ENCODE measurements around the gene SFXN3. TPM values are rescaled to one million over a fixed set of nuclear protein-coding genes. Genes with fewer than 3 reads are reported as not detected.
A peak's percentile ranks its signal among the peaks of the same experiment; 100 is the strongest.

The SFXN3 gene
- total and polyA plus RNA-seq, 2 donors: 7.7 to 16.3 TPM

DNA sequence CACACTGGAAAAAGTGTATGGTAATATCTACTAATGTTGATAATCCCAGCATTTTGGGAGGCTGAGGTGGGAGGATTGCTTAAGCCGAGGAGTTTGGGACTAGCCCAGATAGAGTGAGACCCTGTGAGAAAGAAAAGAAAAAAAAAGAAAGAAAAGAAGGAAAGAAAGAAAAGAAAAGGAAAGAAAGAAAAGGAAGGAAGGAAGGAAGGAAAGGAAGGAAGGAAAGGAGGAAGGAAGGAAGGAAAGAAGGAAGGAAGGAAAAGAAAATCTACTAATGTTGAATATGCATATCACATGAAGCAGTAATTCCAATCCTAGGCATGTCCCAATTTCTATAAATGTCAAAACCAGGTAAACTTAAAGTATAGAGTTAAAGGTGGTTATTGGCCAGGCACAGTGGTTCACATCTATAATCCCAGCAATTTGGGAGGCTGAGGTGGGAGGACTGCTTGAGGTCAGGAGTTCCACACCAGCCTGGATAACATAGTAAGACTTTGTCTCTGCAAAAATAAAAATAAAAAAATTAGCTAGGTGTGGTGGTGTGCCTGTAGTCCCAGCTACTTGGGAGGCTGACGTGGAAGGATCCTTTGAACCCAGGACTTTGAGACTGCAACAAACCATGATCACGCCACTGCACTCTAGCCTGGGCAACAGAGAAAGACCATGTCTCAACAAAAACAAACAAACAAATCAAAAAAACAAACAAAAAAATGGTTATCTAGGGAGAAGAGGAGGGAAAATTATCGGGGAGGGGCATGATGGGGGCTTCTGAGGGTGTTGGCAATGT is 25.5 kb downstream of the SFXN3 start:
- WGBS: 98% methylated on average over 4 of the region's 4 CpGs
- Histone ChIP-seq H3K4me1 (ENCODE audit: control insufficient read depth in 2 of 2, insufficient read depth in 2 of 2, low read length in 2 of 2) (peaks cover 8 to 18% of the 10 kb centered on the region in 2 donors), H3K4me3 (ENCODE audit: low read length in 2 of 2) (no peak overlapping the region), H3K36me3 (ENCODE audit: control insufficient read depth in 2 of 2, insufficient read depth in 2 of 2, low read length in 1 of 2) (peaks cover 6 to 9% of the 10 kb centered on the region in 2 donors), H3K27me3 (ENCODE audit: control insufficient read depth in 2 of 2, insufficient read depth in 1 of 2, low read length in 1 of 2) (peaks cover 4 to 9% of the 10 kb centered on the region in 2 donors), H3K9me3 (ENCODE audit: control insufficient read depth in 2 of 2, insufficient read depth in 1 of 2, low read length in 1 of 2) (no peaks in the 10 kb centered on the region), H3K27ac (ENCODE audit: low read depth in 1 of 2, low read length in 1 of 2) (no peak overlapping the region)
- DNase-seq (ENCODE audit: low read depth in 6 of 9, low spot score in 9 of 9): no peak

DNA sequence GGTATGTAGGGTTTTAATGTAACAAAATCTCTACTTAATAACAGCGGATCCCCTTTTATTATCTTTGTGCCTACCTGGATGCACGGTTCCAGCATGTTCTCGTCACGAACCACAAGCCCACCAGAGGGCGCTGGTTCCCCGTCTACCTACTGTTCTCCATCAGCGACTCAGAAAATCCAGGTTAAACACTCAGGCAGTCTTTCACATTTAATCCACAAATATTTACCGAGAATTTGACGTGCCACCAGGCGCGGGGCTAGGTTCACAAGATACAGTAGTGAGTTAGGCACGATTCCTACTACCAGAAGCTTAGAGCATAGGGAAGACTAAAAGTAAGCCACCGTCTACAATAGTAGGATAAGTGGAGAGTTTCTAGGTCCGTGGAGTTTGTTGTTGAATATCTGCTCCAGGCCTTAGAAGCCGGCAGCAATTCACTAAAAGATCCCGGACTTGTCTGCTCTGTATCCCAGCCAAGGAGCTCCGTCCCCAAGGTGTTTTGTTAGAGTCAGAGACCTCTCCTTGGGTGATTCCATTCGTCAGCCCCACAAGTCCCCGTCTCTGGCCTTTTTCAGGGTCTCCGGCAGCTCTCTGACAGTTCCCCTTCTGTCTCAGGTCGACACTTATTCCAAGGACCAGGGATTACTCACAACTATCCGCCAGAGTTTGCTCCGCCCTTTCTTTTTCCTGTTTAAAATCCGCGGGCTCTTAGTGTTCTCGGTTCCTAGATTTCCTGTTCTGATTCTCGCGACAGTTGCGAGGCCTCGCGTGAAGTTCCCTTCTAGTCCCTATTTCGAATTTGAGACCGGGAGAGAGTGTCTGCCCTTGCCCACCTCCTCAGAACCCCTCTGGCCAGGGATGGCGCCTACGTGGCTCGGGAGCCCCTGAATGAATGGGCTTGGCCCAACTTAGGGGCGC is 29.3 kb downstream of the SFXN3 start:
- H3K36me3 ChIP-seq (ENCODE audit: control insufficient read depth in 2 of 2, insufficient read depth in 2 of 2, low read length in 1 of 2): peaks cover 3% of the 10 kb centered on the region in 2 donors
- H3K4me3 ChIP-seq (ENCODE audit: low read length in 2 of 2): peak overlapping the region; percentile 79 to 100
- under 1% methylated on average over 37 of the region's 37 CpGs for WGBS
- peaks cover 0 to 13% of the 10 kb centered on the region in 2 donors for H3K9me3 ChIP-seq (ENCODE audit: control insufficient read depth in 2 of 2, insufficient read depth in 1 of 2, low read length in 1 of 2)
- peak overlapping the region; percentile 91 to 93 for H3K27ac ChIP-seq (ENCODE audit: low read depth in 1 of 2, low read length in 1 of 2)
- H3K27me3 ChIP-seq (ENCODE audit: control insufficient read depth in 2 of 2, insufficient read depth in 1 of 2, low read length in 1 of 2): peaks cover 40 to 46% of the 10 kb centered on the region in 2 donors
- peak; percentile 86 to 98 (median 94) for DNase-seq (ENCODE audit: low read depth in 6 of 9, low spot score in 9 of 9)
- H3K4me1 ChIP-seq (ENCODE audit: control insufficient read depth in 2 of 2, insufficient read depth in 2 of 2, low read length in 2 of 2): peaks cover 20 to 40% of the 10 kb centered on the region in 2 donors

DNA sequence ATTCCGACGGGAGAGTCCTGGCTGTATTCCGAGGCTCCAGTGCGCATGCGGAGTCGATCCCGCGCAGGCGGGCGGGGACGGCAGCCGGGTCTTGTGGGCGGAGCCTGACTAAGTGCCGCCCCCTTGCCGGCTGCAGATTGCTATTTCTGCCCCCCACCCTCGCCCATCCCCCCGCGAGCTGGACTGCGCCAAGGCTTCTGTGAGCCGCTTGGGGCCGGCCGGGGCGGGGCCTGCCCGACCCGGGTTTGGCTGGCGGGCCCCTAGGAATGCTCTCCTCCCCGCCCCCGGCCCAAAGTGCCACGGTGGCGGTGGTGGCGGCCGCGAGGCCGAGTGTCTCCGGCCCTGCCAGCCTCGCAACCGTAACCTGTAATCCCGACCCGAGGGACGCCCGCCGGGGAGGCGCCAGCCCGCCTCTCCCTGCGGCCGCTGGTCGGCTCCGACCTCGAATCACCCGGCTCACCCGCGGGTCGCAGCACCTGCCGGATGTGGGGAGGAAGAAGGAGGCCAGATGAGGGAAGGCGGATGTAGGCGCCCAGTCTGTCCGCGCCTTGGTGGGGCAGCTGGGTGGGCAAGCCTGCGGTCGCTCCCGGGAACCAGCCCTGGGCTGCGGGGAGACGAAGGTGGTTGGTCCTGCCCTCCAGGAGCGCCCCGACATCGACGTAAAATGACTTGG is 30.1 kb downstream of the SFXN3 start:
- Histone ChIP-seq H3K4me1 (ENCODE audit: control insufficient read depth in 2 of 2, insufficient read depth in 2 of 2, low read length in 2 of 2) (peaks cover 20 to 41% of the 10 kb centered on the region in 2 donors), H3K27me3 (ENCODE audit: control insufficient read depth in 2 of 2, insufficient read depth in 1 of 2, low read length in 1 of 2) (peaks cover 48 to 54% of the 10 kb centered on the region in 2 donors), H3K9me3 (ENCODE audit: control insufficient read depth in 2 of 2, insufficient read depth in 1 of 2, low read length in 1 of 2) (peaks cover 0 to 13% of the 10 kb centered on the region in 2 donors), H3K36me3 (ENCODE audit: control insufficient read depth in 2 of 2, insufficient read depth in 2 of 2, low read length in 1 of 2) (peaks cover 0 to 2% of the 10 kb centered on the region in 2 donors), H3K27ac (ENCODE audit: low read depth in 1 of 2, low read length in 1 of 2) (peak overlapping the region; percentile 91 to 93), H3K4me3 (ENCODE audit: low read length in 2 of 2) (peak overlapping the region; percentile 79 to 100)
- peak in 6 of 9 donors; percentile 39 to 94 (median 79) for DNase-seq (ENCODE audit: low read depth in 6 of 9, low spot score in 9 of 9)
- WGBS: under 1% methylated on average over 67 of the region's 67 CpGs

DNA sequence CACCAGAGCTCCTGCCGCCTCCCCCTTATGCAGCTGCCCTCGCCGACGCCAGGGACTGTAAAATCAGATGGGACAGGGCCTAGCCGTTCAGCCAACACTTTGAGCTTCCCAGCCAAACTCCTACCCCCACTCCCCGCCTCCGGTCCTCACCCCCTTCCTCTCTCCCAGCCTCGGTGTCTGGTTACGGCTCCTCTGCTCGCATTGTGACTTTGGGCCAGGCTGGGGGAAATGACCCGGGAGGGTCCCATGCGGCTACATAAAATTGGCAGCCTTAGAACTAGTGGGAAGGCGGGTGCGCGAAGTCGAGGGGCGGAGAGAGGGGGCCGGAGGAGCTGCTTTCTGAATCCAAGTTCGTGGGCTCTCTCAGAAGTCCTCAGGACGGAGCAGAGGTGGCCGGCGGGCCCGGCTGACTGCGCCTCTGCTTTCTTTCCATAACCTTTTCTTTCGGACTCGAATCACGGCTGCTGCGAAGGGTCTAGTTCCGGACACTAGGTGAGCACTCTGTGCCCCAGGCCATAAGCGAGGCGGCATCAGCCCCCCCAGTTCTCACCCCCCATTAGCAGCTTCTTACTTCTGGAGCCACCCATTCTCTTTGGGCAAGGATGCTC is 30.7 kb downstream of the SFXN3 start, which contains the start of gene KAZALD1:
TSS of gene KAZALD1 (plus strand) at position 366 of the 608 bp plus-strand sequence. CDS start 604 bp downstream, outside the sequence.
- peak within 1 kb of the TSS; percentile 79 to 100 for H3K4me3 ChIP-seq (ENCODE audit: low read length in 2 of 2)
- peaks cover 24 to 47% of the 10 kb centered on the region in 2 donors for H3K4me1 ChIP-seq (ENCODE audit: control insufficient read depth in 2 of 2, insufficient read depth in 2 of 2, low read length in 2 of 2)
- 30% methylated on average over 31 of the region's 31 CpGs for WGBS
- peaks cover 54 to 61% of the 10 kb centered on the region in 2 donors for H3K27me3 ChIP-seq (ENCODE audit: control insufficient read depth in 2 of 2, insufficient read depth in 1 of 2, low read length in 1 of 2)
- peaks cover 0 to 13% of the 10 kb centered on the region in 2 donors for H3K9me3 ChIP-seq (ENCODE audit: control insufficient read depth in 2 of 2, insufficient read depth in 1 of 2, low read length in 1 of 2)
- H3K36me3 ChIP-seq (ENCODE audit: control insufficient read depth in 2 of 2, insufficient read depth in 2 of 2, low read length in 1 of 2): peaks cover 0 to 2% of the 10 kb centered on the region in 2 donors
- peak within 1 kb of the TSS; percentile 91 to 93 for H3K27ac ChIP-seq (ENCODE audit: low read depth in 1 of 2, low read length in 1 of 2)
- DNase-seq (ENCODE audit: low read depth in 6 of 9, low spot score in 9 of 9): no peak

DNA sequence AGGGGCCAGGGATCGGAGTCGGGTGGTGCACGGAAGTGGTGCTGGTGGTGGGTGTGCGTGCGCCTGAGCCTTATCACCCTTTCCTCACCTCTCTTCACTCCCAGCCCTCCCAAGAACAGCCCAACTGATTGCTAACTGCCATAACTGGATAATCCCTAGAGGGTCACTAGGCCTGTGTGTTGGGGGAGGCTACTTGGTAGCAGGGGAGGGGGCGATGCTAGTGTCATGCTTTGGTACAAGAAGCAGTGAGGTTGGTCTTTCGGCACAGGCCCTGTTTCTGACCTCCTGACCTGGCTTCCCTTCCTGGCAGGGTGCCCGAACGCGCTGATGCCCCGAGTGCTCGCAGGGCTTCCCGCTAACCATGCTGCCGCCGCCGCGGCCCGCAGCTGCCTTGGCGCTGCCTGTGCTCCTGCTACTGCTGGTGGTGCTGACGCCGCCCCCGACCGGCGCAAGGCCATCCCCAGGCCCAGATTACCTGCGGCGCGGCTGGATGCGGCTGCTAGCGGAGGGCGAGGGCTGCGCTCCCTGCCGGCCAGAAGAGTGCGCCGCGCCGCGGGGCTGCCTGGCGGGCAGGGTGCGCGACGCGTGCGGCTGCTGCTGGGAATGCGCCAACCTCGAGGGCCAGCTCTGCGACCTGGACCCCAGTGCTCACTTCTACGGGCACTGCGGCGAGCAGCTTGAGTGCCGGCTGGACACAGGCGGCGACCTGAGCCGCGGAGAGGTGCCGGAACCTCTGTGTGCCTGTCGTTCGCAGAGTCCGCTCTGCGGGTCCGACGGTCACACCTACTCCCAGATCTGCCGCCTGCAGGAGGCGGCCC is 31.4 kb downstream of the SFXN3 start:
- Histone ChIP-seq H3K9me3 (ENCODE audit: control insufficient read depth in 2 of 2, insufficient read depth in 1 of 2, low read length in 1 of 2) (peaks cover 0 to 16% of the 10 kb centered on the region in 2 donors), H3K4me1 (ENCODE audit: control insufficient read depth in 2 of 2, insufficient read depth in 2 of 2, low read length in 2 of 2) (peaks cover 27 to 52% of the 10 kb centered on the region in 2 donors), H3K27me3 (ENCODE audit: control insufficient read depth in 2 of 2, insufficient read depth in 1 of 2, low read length in 1 of 2) (peaks cover 61 to 68% of the 10 kb centered on the region in 2 donors), H3K36me3 (ENCODE audit: control insufficient read depth in 2 of 2, insufficient read depth in 2 of 2, low read length in 1 of 2) (peaks cover 0 to 2% of the 10 kb centered on the region in 2 donors), H3K27ac (ENCODE audit: low read depth in 1 of 2, low read length in 1 of 2) (no peak overlapping the region), H3K4me3 (ENCODE audit: low read length in 2 of 2) (peak overlapping the region; percentile 13 to 41)
- DNase-seq (ENCODE audit: low read depth in 6 of 9, low spot score in 9 of 9): peak in 2 of 9 donors; percentile 45 to 62
- 8% methylated on average over 63 of the region's 63 CpGs for WGBS

DNA sequence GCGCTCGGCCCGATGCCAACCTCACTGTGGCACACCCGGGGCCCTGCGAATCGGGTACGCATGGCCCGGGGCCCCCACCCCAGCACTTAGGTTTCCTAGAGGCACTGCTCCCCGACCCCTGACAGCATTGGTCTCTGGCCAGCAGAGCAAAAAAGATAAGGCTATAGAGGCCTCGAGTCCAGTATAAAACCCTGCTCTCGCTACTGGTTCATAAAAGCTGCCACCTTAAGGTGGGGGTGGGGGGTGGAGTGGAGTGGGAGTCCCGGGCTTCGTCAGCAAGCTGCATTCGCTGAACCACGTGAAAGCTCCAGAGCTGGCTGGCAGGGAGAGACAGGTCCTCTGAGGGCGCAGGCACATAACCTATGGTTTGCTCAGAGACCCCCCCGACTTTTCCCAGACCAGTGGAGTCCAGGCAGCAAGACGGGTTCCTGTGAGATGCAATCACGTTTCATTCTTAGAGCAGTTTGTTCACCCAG is 32.1 kb downstream of the SFXN3 start:
- 7% methylated on average over 19 of the region's 19 CpGs for WGBS
- DNase-seq (ENCODE audit: low read depth in 6 of 9, low spot score in 9 of 9): no peak
- Histone ChIP-seq H3K4me1 (ENCODE audit: control insufficient read depth in 2 of 2, insufficient read depth in 2 of 2, low read length in 2 of 2) (peaks cover 31 to 56% of the 10 kb centered on the region in 2 donors), H3K4me3 (ENCODE audit: low read length in 2 of 2) (peak overlapping the region in 1 of 2 donors; percentile 41), H3K27ac (ENCODE audit: low read depth in 1 of 2, low read length in 1 of 2) (no peak overlapping the region), H3K27me3 (ENCODE audit: control insufficient read depth in 2 of 2, insufficient read depth in 1 of 2, low read length in 1 of 2) (peaks cover 64 to 72% of the 10 kb centered on the region in 2 donors), H3K9me3 (ENCODE audit: control insufficient read depth in 2 of 2, insufficient read depth in 1 of 2, low read length in 1 of 2) (peaks cover 0 to 17% of the 10 kb centered on the region in 2 donors), H3K36me3 (ENCODE audit: control insufficient read depth in 2 of 2, insufficient read depth in 2 of 2, low read length in 1 of 2) (no peaks in the 10 kb centered on the region)

DNA sequence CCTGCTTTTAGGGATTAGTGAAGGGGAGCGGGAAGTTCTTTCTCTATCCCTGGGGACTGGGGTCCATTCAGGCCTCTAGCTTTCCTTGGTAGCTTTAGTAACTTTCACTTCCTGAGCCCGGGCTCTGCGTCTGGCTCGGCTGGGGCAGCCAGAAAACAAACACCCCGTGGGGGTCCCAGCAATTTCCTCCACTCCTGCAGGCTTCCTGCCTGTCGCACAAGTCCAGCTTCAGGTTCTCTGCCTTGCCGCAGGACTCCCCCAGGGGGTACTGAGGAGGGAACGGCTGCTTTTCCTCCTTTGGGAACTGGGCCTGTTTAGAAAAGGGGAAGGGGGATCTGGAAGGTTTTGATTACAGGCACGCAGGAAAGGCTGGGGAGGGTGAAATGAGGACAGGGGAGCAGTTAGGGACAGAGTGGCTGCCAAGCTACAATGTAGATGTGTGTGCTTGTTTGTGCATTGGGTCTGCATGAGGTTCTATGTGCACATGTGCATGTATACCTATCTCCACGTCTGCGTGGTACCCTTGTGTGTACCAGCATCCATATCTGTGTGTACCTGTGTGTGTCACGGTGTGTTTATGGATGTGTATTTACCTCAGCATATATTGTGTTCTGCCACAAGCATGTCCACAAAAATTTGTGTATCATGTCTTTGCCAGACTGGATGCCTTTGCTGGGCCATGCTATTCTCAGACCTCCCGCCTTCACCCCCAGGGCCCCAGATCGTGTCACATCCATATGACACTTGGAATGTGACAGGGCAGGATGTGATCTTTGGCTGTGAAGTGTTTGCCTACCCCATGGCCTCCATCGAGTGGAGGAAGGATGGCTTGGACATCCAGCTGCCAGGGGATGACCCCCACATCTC is 32.7 kb downstream of the SFXN3 start:
- Histone ChIP-seq H3K36me3 (ENCODE audit: control insufficient read depth in 2 of 2, insufficient read depth in 2 of 2, low read length in 1 of 2) (no peaks in the 10 kb centered on the region), H3K4me1 (ENCODE audit: control insufficient read depth in 2 of 2, insufficient read depth in 2 of 2, low read length in 2 of 2) (peaks cover 31 to 56% of the 10 kb centered on the region in 2 donors), H3K27ac (ENCODE audit: low read depth in 1 of 2, low read length in 1 of 2) (no peak overlapping the region), H3K9me3 (ENCODE audit: control insufficient read depth in 2 of 2, insufficient read depth in 1 of 2, low read length in 1 of 2) (peaks cover 0 to 17% of the 10 kb centered on the region in 2 donors), H3K4me3 (ENCODE audit: low read length in 2 of 2) (no peak overlapping the region), H3K27me3 (ENCODE audit: control insufficient read depth in 2 of 2, insufficient read depth in 1 of 2, low read length in 1 of 2) (peaks cover 64 to 72% of the 10 kb centered on the region in 2 donors)
- WGBS: 25% methylated on average over 15 of the region's 15 CpGs
- no peak for DNase-seq (ENCODE audit: low read depth in 6 of 9, low spot score in 9 of 9)

Measured in thymus (tissue), 11 donors.